K562 (cell line): Measurements from ENCODE around the gene NUP43. TPM values are rescaled to one million over a fixed set of nuclear protein-coding genes. Genes with fewer than 3 reads are reported as not detected.

Source experiments
- BRF1 ChIP-seq: IDR thresholded peaks from 3 replicates; pipeline ENCODE4 v1.6.1; 2011; ENCODE audit warnings: borderline replicate concordance, mild to moderate bottlenecking; ENCODE audit not compliant: insufficient read length; ENCODE audit errors: extremely low read depth
- CHAMP1 ChIP-seq: fragments of 450-650 bp; IDR thresholded peaks from 2 replicates; pipeline ENCODE4 v1.6.1; 2016; ENCODE audit warnings: mild to moderate bottlenecking
- CREM ChIP-seq: IDR thresholded peaks from 2 replicates; pipeline ENCODE4 v1.6.1; 2014; ENCODE audit warnings: antibody characterized with exemption, low read depth
- ELK1 ChIP-seq: sonication (generic); formaldehyde crosslinking; IDR thresholded peaks from 2 replicates; pipeline ENCODE4 v1.8.1; 2022; ENCODE audit warnings: missing genetic modification reagents
- GTF2A2 ChIP-seq: IDR thresholded peaks from 2 replicates; pipeline ENCODE4 v1.6.1; 2016; ENCODE audit warnings: mild to moderate bottlenecking, missing genetic modification characterization, missing compliant biosample characterization
- HDAC2 ChIP-seq: fragments of 450-650 bp; IDR thresholded peaks from 2 replicates; pipeline ENCODE4 v1.6.1; 2016; ENCODE audit warnings: mild to moderate bottlenecking
- JUN ChIP-seq, 2 experiments: sonication (generic) in 1 of 2; formaldehyde crosslinking in 1 of 2; IDR thresholded peaks; 2 replicates each; pipeline versions ENCODE4 v1.6.1 to v1.8.0; 2012 to 2022; ENCODE audit warnings: borderline replicate concordance in 2 of 2, mild to moderate bottlenecking in 2 of 2, improper control_type of control experiment in 1 of 2, low read depth in 1 of 2, low read length in 1 of 2, missing genetic modification reagents in 1 of 2
- MCM7 ChIP-seq, 2 experiments: fragments of 450-650 bp; IDR thresholded peaks; 2 replicates each; pipeline ENCODE4 v1.6.1; 2016 to 2018
- MYBL2 ChIP-seq, 2 experiments: fragments of 450-650 bp in 1 of 2; sonication (generic) in 1 of 2; formaldehyde crosslinking in 1 of 2; IDR thresholded peaks; 2 replicates each; pipeline versions ENCODE4 v1.6.1 to v1.8.1; 2017 to 2022; ENCODE audit warnings: borderline replicate concordance in 1 of 2, inconsistent platforms in 1 of 2, low read depth in 1 of 2, mild to moderate bottlenecking in 1 of 2, missing genetic modification reagents in 1 of 2, moderate library complexity in 1 of 2
- POLR2AphosphoS5 ChIP-seq: IDR thresholded peaks from 2 replicates; pipeline ENCODE4 v1.6.1; 2011; ENCODE audit warnings: mild to moderate bottlenecking, low read depth, low read length, moderate library complexity; ENCODE audit not compliant: control insufficient read depth, insufficient read depth
- POLR2H ChIP-seq: IDR thresholded peaks from 2 replicates; pipeline ENCODE4 v1.6.1; 2016; ENCODE audit warnings: missing genetic modification characterization, low read depth, mild to moderate bottlenecking, control low read depth, missing compliant biosample characterization, moderate library complexity
- SAFB ChIP-seq: fragments of 200-400 bp; formaldehyde crosslinking; IDR thresholded peaks from 2 replicates; pipeline ENCODE4 v1.6.1; 2017; ENCODE audit warnings: low read depth, low read length, borderline replicate concordance
- TBP ChIP-seq: optimal IDR thresholded peaks from 2 replicates; pipeline ENCODE3; 2011; ENCODE audit warnings: low read depth, low read length, improper control_type of control experiment
- ZFP30 ChIP-seq: fragments of 250-450 bp; sonication (Bioruptor Pico); IDR thresholded peaks from 2 replicates; pipeline ENCODE4 v1.8.0; 2022; ENCODE audit warnings: moderate library complexity, mild to moderate bottlenecking, inconsistent platforms, borderline replicate concordance
- ZNF280A ChIP-seq: fragments of 450-650 bp; IDR thresholded peaks from 2 replicates; pipeline ENCODE4 v1.6.1; 2018; ENCODE audit warnings: mild to moderate bottlenecking, low read depth; ENCODE audit not compliant: partially characterized antibody
- ZNF584 ChIP-seq: fragments of 200-800 bp; sonication (Bioruptor generic); IDR thresholded peaks from 2 replicates; pipeline ENCODE4 v1.6.1; 2016; ENCODE audit warnings: low read depth, mild to moderate bottlenecking, missing genetic modification characterization, missing compliant biosample characterization
- polyA plus RNA-seq, 8 experiments: library from polyadenylated mRNA; depleted of rRNA in 4 of 8; stranded (reverse) in 5 of 8; unstranded in 3 of 8; fragments of >200 nt; fragmentation: Nextera tagmentation in 2 of 8; fragmentation: Illumina TruSeq in 1 of 8; extraction: Ambion mirVana in 2 of 8; extraction: Trizol in 1 of 8; gene quantifications; 2 replicates each; pipeline versions ENCODE4 v1.2.1 to v1.2.3, GENCODE V29; 2011 to 2014; ENCODE audit warnings: inconsistent platforms in 1 of 8, missing spikeins in 1 of 8
- total RNA-seq, 7 experiments: library from RNA; depleted of rRNA in 6 of 7; stranded (reverse); fragments of >200 nt in 6 of 7; fragmentation: Illumina TruSeq in 2 of 7; extraction: Trizol in 2 of 7; gene quantifications; 2 replicates each; pipeline versions ENCODE4 v1.2.1 to v1.2.3, GENCODE V29; 2011 to 2021; ENCODE audit warnings: low replicate concordance in 1 of 7
- TF ChIP-seq, protein P1 (sequence below), 2 experiments: IDR thresholded peaks; 2 replicates each; pipeline ENCODE4 v1.6.1; 2011; ENCODE audit warnings: borderline replicate concordance in 1 of 2, control low read depth in 1 of 2, low read depth in 1 of 2, low read length in 1 of 2, mild to moderate bottlenecking in 1 of 2, mixed read lengths in 1 of 2, moderate library complexity in 1 of 2; ENCODE audit not compliant: insufficient read depth in 1 of 2, insufficient read length in 1 of 2, poor library complexity in 1 of 2, severe bottlenecking in 1 of 2; ENCODE audit errors: extremely low read depth in 1 of 2
- TF ChIP-seq, protein P2 (sequence below): fragments of 250-450 bp; sonication (Bioruptor Pico); IDR thresholded peaks from 2 replicates; pipeline ENCODE4 v1.4.0; 2020; ENCODE audit warnings: borderline replicate concordance

The NUP43 gene
- total and polyA plus RNA-seq, 9 of the 15 experiments (the other 6 are each of a cell fraction or from before 2014, with no cell fraction given) = 28.9 to 136 (median 67.4) TPM

DNA sequence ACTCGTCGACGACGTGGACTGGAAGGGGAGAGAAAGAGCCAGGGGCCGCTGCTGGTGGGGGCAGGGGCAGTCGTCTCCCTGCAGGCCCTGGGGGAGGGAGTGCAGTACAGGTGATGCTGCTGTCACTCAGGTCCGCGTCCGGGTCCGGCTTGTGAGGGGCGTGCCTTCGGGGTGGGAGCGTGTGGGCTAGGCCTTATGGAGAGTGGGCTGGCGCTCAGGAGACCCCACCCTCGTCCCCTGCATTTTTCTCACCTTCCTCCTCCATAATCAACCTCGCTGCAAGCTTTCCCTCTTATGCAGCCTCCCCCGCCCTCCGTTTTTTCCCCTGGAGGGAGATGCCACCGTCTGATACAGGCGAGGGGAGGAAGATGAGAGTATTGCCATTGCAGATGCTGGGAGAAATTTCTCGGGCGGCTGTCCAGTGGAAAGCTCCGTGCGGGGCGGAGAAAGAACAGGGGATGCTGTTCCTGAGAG is 3.8 kb upstream of the NUP43 start (continued):
- TF ChIP-seq ELK1 (CRISPR knock-in tag) (no peak), CREM (0 out of 2 replicates have a peak, but pooled peaks have one; percentile 22), GTF2A2 (tag) (no peak), ZFP30 (CRISPR knock-in tag) (no peak), ZNF280A (no peak), MCM7 (IDR thresholded peaks at IDR 0.05) (no peak), ZNF584 (CRISPR knock-in tag) (no peak), MYBL2 (IDR thresholded peaks at IDR 0.05; ENCODE audit: low read depth) (no peak), MYBL2 (CRISPR knock-in tag; IDR thresholded peaks at IDR 0.05; ENCODE audit: borderline replicate concordance) (no peak), POLR2H (tag) (no peak), JUN (IDR thresholded peaks at IDR 0.05; ENCODE audit: borderline replicate concordance, low read depth, low read length) (0 out of 2 replicates have a peak, but pooled peaks have one; percentile 23), JUN (CRISPR knock-in tag; IDR thresholded peaks at IDR 0.05; ENCODE audit: borderline replicate concordance) (no peak; the same call in none of the 2 replicates), HDAC2 (peak; percentile 85), BRF1 (no peak), SAFB (no peak), CHAMP1 (no peak), TBP (no peak), POLR2AphosphoS5 (peak; percentile 67; the same call in 1 of the 2 replicates)
- TF ChIP-seq, protein P1, sequence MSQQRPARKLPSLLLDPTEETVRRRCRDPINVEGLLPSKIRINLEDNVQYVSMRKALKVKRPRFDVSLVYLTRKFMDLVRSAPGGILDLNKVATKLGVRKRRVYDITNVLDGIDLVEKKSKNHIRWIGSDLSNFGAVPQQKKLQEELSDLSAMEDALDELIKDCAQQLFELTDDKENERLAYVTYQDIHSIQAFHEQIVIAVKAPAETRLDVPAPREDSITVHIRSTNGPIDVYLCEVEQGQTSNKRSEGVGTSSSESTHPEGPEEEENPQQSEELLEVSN (IDR thresholded peaks at IDR 0.05; ENCODE audit: borderline replicate concordance in 1 of 2, extremely low read depth in 1 of 2, insufficient read depth in 1 of 2, insufficient read length in 1 of 2, low read depth in 1 of 2, low read length in 1 of 2, poor library complexity in 1 of 2, severe bottlenecking in 1 of 2) = peak; percentile 12 to 76
- TF ChIP-seq, protein P2, sequence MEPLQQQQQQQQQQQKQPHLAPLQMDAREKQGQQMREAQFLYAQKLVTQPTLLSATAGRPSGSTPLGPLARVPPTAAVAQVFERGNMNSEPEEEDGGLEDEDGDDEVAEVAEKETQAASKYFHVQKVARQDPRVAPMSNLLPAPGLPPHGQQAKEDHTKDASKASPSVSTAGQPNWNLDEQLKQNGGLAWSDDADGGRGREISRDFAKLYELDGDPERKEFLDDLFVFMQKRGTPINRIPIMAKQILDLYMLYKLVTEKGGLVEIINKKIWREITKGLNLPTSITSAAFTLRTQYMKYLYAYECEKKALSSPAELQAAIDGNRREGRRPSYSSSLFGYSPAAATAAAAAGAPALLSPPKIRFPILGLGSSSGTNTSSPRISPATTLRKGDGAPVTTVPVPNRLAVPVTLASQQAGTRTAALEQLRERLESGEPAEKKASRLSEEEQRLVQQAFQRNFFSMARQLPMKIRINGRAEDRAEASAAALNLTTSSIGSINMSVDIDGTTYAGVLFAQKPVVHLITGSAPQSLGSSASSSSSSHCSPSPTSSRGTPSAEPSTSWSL (CRISPR knock-in tag) = no peak
